Ishikawa (cell line): ENCODE measurements around the gene EGR4.

ENCODE experiments used
- CEBPB ChIP-seq: IDR thresholded peaks from 2 replicates; pipeline ENCODE4 v1.6.1; 2012
- EGR1 ChIP-seq: IDR thresholded peaks from 2 replicates; pipeline ENCODE4 v1.6.1; 2012
- FOXM1 ChIP-seq: IDR thresholded peaks from 2 replicates; pipeline ENCODE4 v1.6.1; 2012; ENCODE audit warnings: low read depth, borderline replicate concordance
- NFIC ChIP-seq: IDR thresholded peaks from 2 replicates; pipeline ENCODE4 v1.6.1; 2012
- TAF1 ChIP-seq: IDR thresholded peaks from 2 replicates; pipeline ENCODE4 v1.6.1; 2012; ENCODE audit warnings: low read depth, mild to moderate bottlenecking
- YY1 ChIP-seq: IDR thresholded peaks from 2 replicates; pipeline ENCODE4 v1.6.1; 2012; ENCODE audit warnings: low read depth
- TF ChIP-seq, protein P1 (sequence below): IDR thresholded peaks from 2 replicates; pipeline ENCODE4 v1.6.1; 2012

GRCh38 chr2:73337828-73338227 lies 44.5 kb upstream of the EGR4 start:
- TF ChIP-seq CEBPB, result no peak
- TF ChIP-seq TAF1, result no peak
- TF ChIP-seq EGR1, result no peak
- TF ChIP-seq, protein P1, sequence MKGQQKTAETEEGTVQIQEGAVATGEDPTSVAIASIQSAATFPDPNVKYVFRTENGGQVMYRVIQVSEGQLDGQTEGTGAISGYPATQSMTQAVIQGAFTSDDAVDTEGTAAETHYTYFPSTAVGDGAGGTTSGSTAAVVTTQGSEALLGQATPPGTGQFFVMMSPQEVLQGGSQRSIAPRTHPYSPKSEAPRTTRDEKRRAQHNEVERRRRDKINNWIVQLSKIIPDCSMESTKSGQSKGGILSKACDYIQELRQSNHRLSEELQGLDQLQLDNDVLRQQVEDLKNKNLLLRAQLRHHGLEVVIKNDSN, result no peak
- TF ChIP-seq YY1, result no peak
- no peak for TF ChIP-seq NFIC
- TF ChIP-seq FOXM1, result no peak
